ENCODE data around the gene SUCO. TPM values are rescaled to one million over a fixed set of nuclear protein-coding genes. Genes with fewer than 3 reads are reported as not detected.

SUCO gene
- total RNA-seq, 4 donors from 2014 or later = 23.9 to 49.4 (median 34.5) TPM

GRCh38 chr1:172496678-172497077, 36.3 kb upstream of the SUCO start:
- TF ChIP-seq POLR2A (IDR thresholded peaks at IDR 0.05) = no peak
- TF ChIP-seq POLR2AphosphoS5 (IDR thresholded peaks at IDR 0.05) = no peak
- no peak for TF ChIP-seq EP300 (IDR thresholded peaks at IDR 0.05)
- no peak for TF ChIP-seq CTCF (IDR thresholded peaks at IDR 0.05)
- WGBS = 23% methylated on average over 1 of the region's 1 CpG
- peak overlapping the region; percentile 46 for H3K27ac ChIP-seq

GRCh38 chr1:172497230-172497629, 35.7 kb upstream of the SUCO start:
- H3K27me3 ChIP-seq = no peaks in the 10 kb centered on the region
- no peaks in the 10 kb centered on the region for H3K36me3 ChIP-seq
- TF ChIP-seq POLR2A (IDR thresholded peaks at IDR 0.05) (no peak), POLR2AphosphoS5 (IDR thresholded peaks at IDR 0.05) (no peak), CTCF (IDR thresholded peaks at IDR 0.05) (no peak)
- H3K4me1 ChIP-seq = peaks cover 46% of the 10 kb centered on the region
- no peaks in the 10 kb centered on the region for H3K9me3 ChIP-seq
- peak overlapping the region; percentile 46 for H3K27ac ChIP-seq
- no peak overlapping the region for H3K4me3 ChIP-seq
- peak in 1 of 2 donors; percentile 67 for DNase-seq (ENCODE audit: low spot score in 2 of 2)
- WGBS = 19% methylated on average over 5 of the region's 5 CpGs

More at GRCh38 chr1:172496678-172497077, 36.3 kb upstream of the SUCO start:
- H3K9me3 ChIP-seq = no peaks in the 10 kb centered on the region
- DNase-seq (ENCODE audit: low spot score in 2 of 2) = no peak
- H3K4me1 ChIP-seq = peaks cover 46% of the 10 kb centered on the region
- H3K36me3 ChIP-seq = no peaks in the 10 kb centered on the region
- no peaks in the 10 kb centered on the region for H3K27me3 ChIP-seq
- H3K4me3 ChIP-seq = no peak overlapping the region

- DNase-seq (ENCODE audit: low spot score in 2 of 2) = no peak
- Histone ChIP-seq H3K36me3 (no peaks in the 10 kb centered on the region), H3K27ac (peak overlapping the region; percentile 21), H3K4me1 (peaks cover 46% of the 10 kb centered on the region), H3K27me3 (no peaks in the 10 kb centered on the region), H3K4me3 (no peak overlapping the region), H3K9me3 (no peaks in the 10 kb centered on the region)
- no peak for TF ChIP-seq EP300 (IDR thresholded peaks at IDR 0.05)
- no peak for TF ChIP-seq CTCF (IDR thresholded peaks at IDR 0.05)
- no peak for TF ChIP-seq POLR2A (IDR thresholded peaks at IDR 0.05)
- TF ChIP-seq POLR2AphosphoS5 (IDR thresholded peaks at IDR 0.05) = no peak
- WGBS = 48% methylated on average over 2 of the region's 2 CpGs
Observed at GRCh38 chr1:172498857-172499256, 34.1 kb upstream of the SUCO start.

- peak overlapping the region; percentile 57 for H3K27ac ChIP-seq
Observed at GRCh38 chr1:172499636-172500141, 33.3 kb upstream of the SUCO start.

GRCh38 chr1:172500207-172500606, 32.7 kb upstream of the SUCO start:
- Histone ChIP-seq H3K4me3 (no peak overlapping the region), H3K9me3 (no peaks in the 10 kb centered on the region), H3K4me1 (peaks cover 46% of the 10 kb centered on the region), H3K27me3 (no peaks in the 10 kb centered on the region), H3K36me3 (no peaks in the 10 kb centered on the region), H3K27ac (peak overlapping the region; percentile 57)
- no peak for DNase-seq (ENCODE audit: low spot score in 2 of 2)
- 27% methylated on average over 2 of the region's 2 CpGs for WGBS
- TF ChIP-seq POLR2A (IDR thresholded peaks at IDR 0.05) (no peak), EP300 (IDR thresholded peaks at IDR 0.05) (no peak), CTCF (IDR thresholded peaks at IDR 0.05) (no peak), POLR2AphosphoS5 (IDR thresholded peaks at IDR 0.05) (no peak)

More at GRCh38 chr1:172499636-172500141, 33.3 kb upstream of the SUCO start:
- peak in 1 of 2 donors; percentile 56 for DNase-seq (ENCODE audit: low spot score in 2 of 2)
- peaks cover 46% of the 10 kb centered on the region for H3K4me1 ChIP-seq
- WGBS = 47% methylated on average over 3 of the region's 3 CpGs
- H3K4me3 ChIP-seq = no peak overlapping the region
- H3K27me3 ChIP-seq = no peaks in the 10 kb centered on the region
- TF ChIP-seq EP300 (IDR thresholded peaks at IDR 0.05) (no peak), CTCF (IDR thresholded peaks at IDR 0.05) (no peak), POLR2A (IDR thresholded peaks at IDR 0.05) (no peak), POLR2AphosphoS5 (IDR thresholded peaks at IDR 0.05) (no peak)
- H3K36me3 ChIP-seq = no peaks in the 10 kb centered on the region
- H3K9me3 ChIP-seq = no peaks in the 10 kb centered on the region
